ENCODE data around the gene SCNN1A. TPM values are rescaled to one million over a fixed set of nuclear protein-coding genes. Genes with fewer than 3 reads are reported as not detected.

Gene SCNN1A
- total RNA-seq, 6 donors from 2014 or later, result 153 to 594 (median 346) TPM

DNA sequence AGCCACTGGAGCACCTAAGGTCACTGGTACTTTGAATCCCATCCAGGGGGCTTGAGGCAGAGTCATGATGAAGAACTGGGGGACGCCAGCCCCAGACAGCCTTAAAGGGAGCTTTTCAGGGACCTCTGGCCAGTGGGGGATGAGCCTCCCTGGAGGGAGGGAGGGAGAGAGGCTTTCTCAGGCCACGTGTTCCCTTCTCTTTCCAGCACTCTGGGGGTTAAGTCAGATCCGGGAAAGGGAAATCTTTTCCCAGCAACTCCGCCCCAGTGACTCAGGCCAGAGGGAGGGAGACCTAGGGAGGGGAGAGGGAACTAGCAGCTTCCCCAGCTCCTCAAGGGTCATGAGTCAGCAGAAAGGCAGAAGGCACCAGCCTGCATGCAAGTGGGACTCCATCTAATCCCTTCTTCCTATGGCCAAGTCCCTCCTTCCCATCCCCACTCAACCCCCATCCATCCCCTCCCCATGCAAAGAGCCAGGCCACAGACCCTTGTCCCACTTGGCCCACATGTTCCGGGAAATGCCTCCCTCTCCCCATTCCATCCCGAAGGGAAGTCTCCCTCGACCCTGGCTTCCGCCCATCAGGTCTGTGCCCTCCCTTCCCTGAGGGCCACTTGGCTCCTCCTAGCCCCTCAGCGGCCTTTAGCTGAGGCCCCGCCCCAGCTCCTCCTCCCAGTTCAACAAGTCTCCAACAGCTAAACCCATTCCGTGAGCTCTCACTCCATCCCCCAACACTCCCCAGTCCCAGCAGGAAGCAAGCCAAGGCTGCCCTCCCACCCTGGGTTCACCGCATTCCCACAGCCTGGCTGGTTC, 39.1 kb downstream of the SCNN1A start:
- Histone ChIP-seq H3K27me3 (no peaks in the 10 kb centered on the region), H3K4me1 (peaks cover 64 to 81% (median 74%) of the 10 kb centered on the region in 4 donors), H3K4me3 (peak overlapping the region; percentile 32 to 93 (median 72)), H3K9me3 (no peaks in the 10 kb centered on the region), H3K27ac (peak overlapping the region; percentile 94 to 100 (median 98)), H3K36me3 (peaks cover 14 to 38% (median 30%) of the 10 kb centered on the region in 4 donors)
- DNase-seq (peak; percentile 81 to 97), ATAC-seq (ENCODE audit: low FRiP score in 2 of 2) (peak; percentile 91 to 92)
- 0% methylated on average over 8 to 12 of the region's 12 CpGs for WGBS, 2 donors
- TF ChIP-seq POLR2A (IDR thresholded peaks at IDR 0.05), result peak in 2 of 4 donors; percentile 48 to 71
- peak; percentile 98 to 99 (median 99) for TF ChIP-seq EP300 (IDR thresholded peaks at IDR 0.05)
- peak; percentile 88 to 97 for TF ChIP-seq POLR2AphosphoS5 (IDR thresholded peaks at IDR 0.05)
- TF ChIP-seq, protein P1, sequence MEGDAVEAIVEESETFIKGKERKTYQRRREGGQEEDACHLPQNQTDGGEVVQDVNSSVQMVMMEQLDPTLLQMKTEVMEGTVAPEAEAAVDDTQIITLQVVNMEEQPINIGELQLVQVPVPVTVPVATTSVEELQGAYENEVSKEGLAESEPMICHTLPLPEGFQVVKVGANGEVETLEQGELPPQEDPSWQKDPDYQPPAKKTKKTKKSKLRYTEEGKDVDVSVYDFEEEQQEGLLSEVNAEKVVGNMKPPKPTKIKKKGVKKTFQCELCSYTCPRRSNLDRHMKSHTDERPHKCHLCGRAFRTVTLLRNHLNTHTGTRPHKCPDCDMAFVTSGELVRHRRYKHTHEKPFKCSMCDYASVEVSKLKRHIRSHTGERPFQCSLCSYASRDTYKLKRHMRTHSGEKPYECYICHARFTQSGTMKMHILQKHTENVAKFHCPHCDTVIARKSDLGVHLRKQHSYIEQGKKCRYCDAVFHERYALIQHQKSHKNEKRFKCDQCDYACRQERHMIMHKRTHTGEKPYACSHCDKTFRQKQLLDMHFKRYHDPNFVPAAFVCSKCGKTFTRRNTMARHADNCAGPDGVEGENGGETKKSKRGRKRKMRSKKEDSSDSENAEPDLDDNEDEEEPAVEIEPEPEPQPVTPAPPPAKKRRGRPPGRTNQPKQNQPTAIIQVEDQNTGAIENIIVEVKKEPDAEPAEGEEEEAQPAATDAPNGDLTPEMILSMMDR (IDR thresholded peaks at IDR 0.05), result no peak

DNA sequence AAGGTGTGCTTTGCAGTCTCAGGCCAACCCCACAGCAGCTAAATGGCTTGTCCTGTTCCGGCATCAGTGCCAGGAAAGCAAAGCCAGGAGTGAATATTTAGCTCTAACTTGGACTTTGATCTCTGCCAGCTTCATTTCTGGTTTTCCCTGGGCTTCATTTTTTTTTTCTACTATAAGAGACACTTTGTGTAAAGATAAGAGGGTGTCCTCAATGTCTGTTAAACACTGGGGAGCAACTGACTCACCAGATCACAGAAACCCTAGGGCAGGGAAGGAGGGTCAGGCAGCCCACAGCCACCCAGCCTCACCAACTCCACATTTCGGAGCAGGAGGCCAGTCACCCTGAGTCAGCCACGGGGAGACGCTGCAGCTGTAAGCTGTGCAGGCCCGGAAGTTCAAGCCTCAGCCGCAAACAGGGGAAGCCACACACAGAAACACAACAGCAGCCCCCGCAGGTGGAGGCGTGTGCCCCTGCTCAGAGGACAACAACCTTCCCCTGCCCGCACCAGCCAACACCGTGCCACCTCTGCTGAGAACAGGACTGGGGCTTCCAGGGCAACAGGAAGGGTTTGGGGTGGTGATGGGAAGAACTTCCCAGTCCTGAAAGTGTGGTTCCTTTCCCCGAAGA, 39.8 kb downstream of the SCNN1A start:
- peaks cover 21 to 45% (median 37%) of the 10 kb centered on the region in 4 donors for H3K36me3 ChIP-seq
- ATAC-seq (ENCODE audit: low FRiP score in 2 of 2) (peak; percentile 70 to 71), DNase-seq (peak; percentile 80 to 95)
- no peaks in the 10 kb centered on the region for H3K9me3 ChIP-seq
- WGBS, 2 donors, result 0 to 1% methylated on average over 10 to 11 of the region's 11 CpGs
- H3K27me3 ChIP-seq, result no peaks in the 10 kb centered on the region
- peak overlapping the region; percentile 5 to 93 (median 72) for H3K4me3 ChIP-seq
- H3K27ac ChIP-seq, result peak overlapping the region; percentile 94 to 100 (median 98)
- TF ChIP-seq, protein P1 (IDR thresholded peaks at IDR 0.05), result peak; percentile 21 to 75 (median 60)
- peak; percentile 29 to 85 for TF ChIP-seq POLR2AphosphoS5 (IDR thresholded peaks at IDR 0.05)
- peak in 2 of 4 donors; percentile 31 to 45 for TF ChIP-seq POLR2A (IDR thresholded peaks at IDR 0.05)
- no peak for TF ChIP-seq EP300 (IDR thresholded peaks at IDR 0.05)
- H3K4me1 ChIP-seq, result peaks cover 70 to 84% (median 76%) of the 10 kb centered on the region in 4 donors

DNA sequence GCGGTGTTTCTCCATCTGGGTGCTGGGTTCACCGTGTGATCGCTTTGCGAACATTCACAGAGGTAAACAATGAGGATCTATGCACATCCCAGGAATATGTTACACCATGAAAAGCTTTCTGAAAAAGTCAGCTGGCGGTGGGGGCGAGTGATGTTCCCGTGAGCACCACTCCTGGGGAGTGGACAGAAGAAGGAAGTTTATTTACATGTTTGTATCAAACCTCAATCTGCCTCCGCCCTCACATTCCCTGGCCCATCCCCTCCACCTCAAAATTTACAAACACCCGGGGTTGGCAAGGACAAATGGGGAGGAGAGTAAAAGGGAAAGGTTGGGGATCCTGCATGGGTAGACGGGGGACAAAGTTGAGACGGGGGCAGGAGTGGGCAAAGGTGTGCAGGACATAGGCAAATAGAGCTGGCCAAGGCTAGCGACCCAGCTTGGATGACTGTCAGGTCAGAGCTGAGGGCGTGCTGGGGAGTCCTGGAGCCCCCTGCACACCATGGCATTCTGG, 40.4 kb downstream of the SCNN1A start:
- no peaks in the 10 kb centered on the region for H3K27me3 ChIP-seq
- DNase-seq (no peak), ATAC-seq (ENCODE audit: low FRiP score in 2 of 2) (no peak)
- H3K36me3 ChIP-seq, result peaks cover 25 to 50% (median 43%) of the 10 kb centered on the region in 4 donors
- peaks cover 72 to 84% (median 78%) of the 10 kb centered on the region in 4 donors for H3K4me1 ChIP-seq
- peak overlapping the region in 3 of 4 donors; percentile 68 to 93 (median 75) for H3K4me3 ChIP-seq
- 24 to 33% methylated on average over 13 of the region's 13 CpGs for WGBS, 2 donors
- TF ChIP-seq POLR2A (IDR thresholded peaks at IDR 0.05) (no peak), POLR2AphosphoS5 (IDR thresholded peaks at IDR 0.05) (peak in 1 of 2 donors; percentile 60)
- peak overlapping the region; percentile 94 to 100 (median 98) for H3K27ac ChIP-seq
- H3K9me3 ChIP-seq, result no peaks in the 10 kb centered on the region

DNA sequence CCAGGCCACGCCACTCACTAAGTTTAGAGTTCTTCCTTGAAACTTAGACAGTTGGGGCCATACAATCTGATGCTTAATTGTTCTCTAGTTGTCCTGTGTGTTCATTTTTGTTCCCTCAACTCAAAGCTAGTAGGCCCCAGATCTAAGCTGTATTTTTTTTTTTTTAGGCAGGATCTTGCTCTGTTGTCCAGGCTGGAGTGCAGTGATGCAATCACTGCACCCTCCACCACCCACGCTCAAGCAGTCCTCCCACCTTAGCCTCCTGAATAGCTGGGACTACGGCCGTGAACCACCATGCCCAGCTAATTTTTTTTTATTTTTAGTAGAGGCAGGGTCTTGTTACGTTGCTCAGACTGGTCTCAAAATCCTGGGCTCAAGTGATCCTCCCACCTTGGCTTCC, 41.0 kb downstream of the SCNN1A start:
- H3K27ac ChIP-seq, result peak overlapping the region; percentile 94 to 100 (median 98)
- TF ChIP-seq POLR2A (IDR thresholded peaks at IDR 0.05) (no peak), POLR2AphosphoS5 (IDR thresholded peaks at IDR 0.05) (no peak), EP300 (IDR thresholded peaks at IDR 0.05) (no peak)
- TF ChIP-seq, protein P1 (IDR thresholded peaks at IDR 0.05), result no peak
- no peaks in the 10 kb centered on the region for H3K27me3 ChIP-seq
- H3K36me3 ChIP-seq, result peaks cover 31 to 55% (median 50%) of the 10 kb centered on the region in 4 donors
- peaks cover 66 to 87% (median 75%) of the 10 kb centered on the region in 4 donors for H3K4me1 ChIP-seq
- DNase-seq (no peak), ATAC-seq (ENCODE audit: low FRiP score in 2 of 2) (no peak)
- no peaks in the 10 kb centered on the region for H3K9me3 ChIP-seq
- H3K4me3 ChIP-seq, result peak overlapping the region in 1 of 4 donors; percentile 93
- 39 to 51% methylated on average over 5 of the region's 5 CpGs for whole genome bisulfite sequencing, 2 donors

DNA sequence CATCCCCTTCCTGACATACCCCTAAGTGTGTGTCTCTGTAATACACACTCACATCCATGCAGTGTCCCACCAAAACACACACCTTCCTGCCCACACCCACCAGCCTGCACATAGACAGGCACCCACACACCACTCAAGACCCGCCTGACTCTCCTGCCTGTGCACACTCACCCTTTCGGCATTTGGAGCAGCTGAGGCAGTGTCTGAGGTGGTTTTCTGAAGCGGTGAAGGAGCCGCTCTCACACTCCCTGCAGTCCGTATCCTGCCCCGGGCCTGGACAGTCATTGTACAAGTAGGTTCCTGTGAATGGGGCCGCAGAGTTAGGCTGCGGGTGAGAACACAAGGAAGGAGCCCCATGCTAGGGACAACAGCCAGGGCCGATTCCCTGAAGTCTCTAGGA, 41.8 kb downstream of the SCNN1A start:
- ATAC-seq (ENCODE audit: low FRiP score in 2 of 2) (no peak), DNase-seq (no peak)
- H3K27ac ChIP-seq, result peak overlapping the region; percentile 94 to 100 (median 98)
- H3K9me3 ChIP-seq, result no peaks in the 10 kb centered on the region
- H3K4me3 ChIP-seq, result peak overlapping the region in 1 of 4 donors; percentile 11
- TF ChIP-seq POLR2A (IDR thresholded peaks at IDR 0.05) (peak in 1 of 4 donors; percentile 19), POLR2AphosphoS5 (IDR thresholded peaks at IDR 0.05) (peak in 1 of 2 donors; percentile 21)
- TF ChIP-seq, protein P1 (IDR thresholded peaks at IDR 0.05), result no peak
- no peaks in the 10 kb centered on the region for H3K27me3 ChIP-seq
- H3K36me3 ChIP-seq, result peaks cover 39 to 63% (median 57%) of the 10 kb centered on the region in 4 donors
- H3K4me1 ChIP-seq, result peaks cover 58 to 83% (median 74%) of the 10 kb centered on the region in 4 donors
- 44 to 83% methylated on average over 9 of the region's 9 CpGs for WGBS, 2 donors

All from upper lobe of left lung (tissue), 6 donors.